Aorta (tissue), 5 donors: ENCODE measurements around the gene FAM110D. TPM values are rescaled to one million over a fixed set of nuclear protein-coding genes. Genes with fewer than 3 reads are reported as not detected.

ENCODE experiments used
- ATAC-seq: fragments of 200-7000 bp; cut with Tn5 transposase; one replicate; pipeline ENCODE4 v1.9.1; 2022; ENCODE audit warnings: moderate library complexity; ENCODE audit not compliant: low FRiP score
- DNase-seq, 2 donors: peaks; one replicate each; pipeline ENCODE4 v3.0.0-alpha.2; 2020
- H3K27ac ChIP-seq, 2 donors: one replicate each; pipeline ENCODE4 v1.5.1; 2013; ENCODE audit warnings: low read length in 2 of 2, mild to moderate bottlenecking in 2 of 2, moderate library complexity in 2 of 2, control low read depth in 1 of 2, inconsistent platforms in 1 of 2, low read depth in 1 of 2
- H3K27me3 ChIP-seq, 2 donors: one replicate each; pipeline ENCODE4 v1.6.1; 2013; ENCODE audit warnings: control low read depth in 1 of 2, low read length in 1 of 2, mild to moderate bottlenecking in 1 of 2, moderate library complexity in 1 of 2; ENCODE audit not compliant: insufficient read depth in 2 of 2, control insufficient read depth in 1 of 2
- H3K36me3 ChIP-seq, 2 donors: one replicate each; pipeline ENCODE4 v1.6.1; 2013; ENCODE audit warnings: control low read depth in 1 of 2, low read length in 1 of 2, mild to moderate bottlenecking in 1 of 2; ENCODE audit not compliant: insufficient read depth in 2 of 2, control insufficient read depth in 1 of 2
- H3K4me1 ChIP-seq, 2 donors: one replicate each; pipeline ENCODE4 v1.6.1; 2013; ENCODE audit warnings: low read length in 2 of 2, control low read depth in 1 of 2, mild to moderate bottlenecking in 1 of 2, moderate library complexity in 1 of 2; ENCODE audit not compliant: insufficient read depth in 2 of 2, control insufficient read depth in 1 of 2
- H3K4me3 ChIP-seq, 2 donors: one replicate each; pipeline ENCODE4 v1.5.1; 2013; ENCODE audit warnings: low read length in 2 of 2, control low read depth in 1 of 2, mild to moderate bottlenecking in 1 of 2
- H3K9me3 ChIP-seq: one replicate; pipeline ENCODE4 v1.6.1; 2013; ENCODE audit warnings: mild to moderate bottlenecking, low read length; ENCODE audit not compliant: control insufficient read depth
- WGBS, 2 donors: extraction: QIAGEN DNeasy Blood & Tissue Kit; methylation state at CpG; one replicate each; pipeline ENCODE4 v1.1.7; 2013; 5-methylcytosine and 5-hydroxymethylcytosine counted together
- intact Hi-C, 2 donors: fragments of 100-400 bp; cut with DNase I; formaldehyde crosslinking; loops; one replicate each; pipeline versions ENCODE4 v1.14.2 to v1.15.0; 2022
- polyA plus RNA-seq, 2 donors: library from polyadenylated mRNA; stranded (reverse); fragments of 200-250 nt; gene quantifications; one replicate each; pipeline ENCODE4 v1.2.3, GENCODE V29; 2013
- total RNA-seq, 2 donors: library from RNA; stranded (reverse); fragmentation: NEBNext Ultra II Directional; extraction: Animal tissue kit (Norgen Biotek cat#: 25700); gene quantifications; one replicate each; pipeline ENCODE4 v1.2.1, GENCODE V29; 2021
- donor health status: healthy with polysubstance abuse.
- donor health status: Bipolar disorder and iron deficiency.
- donor health status: DM: no; HTN: no; CAD: no.
- donor health status: DM: no; HTN: no; CAD: no.
- donor health status: DM: yes; HTN: yes; CAD: no.

The FAM110D gene
- total and polyA plus RNA-seq, 4 donors, result 0.25 to 15.7 (median 3.2) TPM

- intact Hi-C loops, result loop anchor here (2.0 to 5.0 kb wide), 2 partner anchors 40 to 108 kb away; no protein-coding TSS in a partner anchor
- Histone ChIP-seq H3K4me1 (no peaks in the 10 kb centered on the region), H3K36me3 (no peaks in the 10 kb centered on the region), H3K27me3 (no peaks in the 10 kb centered on the region), H3K27ac (no peak overlapping the region), H3K4me3 (no peak overlapping the region), H3K9me3 (no peaks in the 10 kb centered on the region)
- peak; percentile 80 for ATAC-seq
- DNase-seq, result peak; percentile 86 to 88
- 25 to 27% methylated on average over 19 of the region's 19 CpGs for WGBS, 2 donors
Observed at GRCh38 chr1:26145041-26145959, 13.6 kb upstream of the FAM110D start.

- intact Hi-C loops, result loop anchor here (2.0 to 5.0 kb wide), 2 partner anchors 41 to 109 kb away; no protein-coding TSS in a partner anchor
- no peak for DNase-seq
- no peak for ATAC-seq
- Histone ChIP-seq H3K4me1 (no peaks in the 10 kb centered on the region), H3K9me3 (no peaks in the 10 kb centered on the region), H3K27ac (no peak overlapping the region), H3K4me3 (no peak overlapping the region), H3K27me3 (no peaks in the 10 kb centered on the region), H3K36me3 (no peaks in the 10 kb centered on the region)
- WGBS, 2 donors, result 30 to 40% methylated on average over 6 of the region's 6 CpGs
Observed at GRCh38 chr1:26145960-26146294, 13.0 kb upstream of the FAM110D start.

- intact Hi-C loops, result loop anchor here (5.0 kb wide), 1 partner anchor 112 kb away; no protein-coding TSS in a partner anchor
Observed at GRCh38 chr1:26148887-26149286, 10.0 kb upstream of the FAM110D start.

GRCh38 chr1:26153966-26154532 is 4.8 kb upstream of the FAM110D start:
- Histone ChIP-seq H3K4me1 (no peaks in the 10 kb centered on the region), H3K27me3 (no peaks in the 10 kb centered on the region), H3K27ac (no peak overlapping the region), H3K4me3 (no peak overlapping the region), H3K36me3 (no peaks in the 10 kb centered on the region), H3K9me3 (no peaks in the 10 kb centered on the region)
- ATAC-seq (no peak), DNase-seq (peak in 1 of 2 donors; percentile 12)
- 44 to 54% methylated on average over 5 of the region's 5 CpGs for WGBS, 2 donors
- intact Hi-C loops, result no loop called here

More at GRCh38 chr1:26148887-26149286, 10.0 kb upstream of the FAM110D start:
- no peak overlapping the region for H3K4me3 ChIP-seq
- DNase-seq (no peak), ATAC-seq (no peak)
- H3K9me3 ChIP-seq, result no peaks in the 10 kb centered on the region
- no peaks in the 10 kb centered on the region for H3K36me3 ChIP-seq
- H3K27ac ChIP-seq, result no peak overlapping the region
- H3K4me1 ChIP-seq, result no peaks in the 10 kb centered on the region
- H3K27me3 ChIP-seq, result no peaks in the 10 kb centered on the region

GRCh38 chr1:26154750-26155149 is 4.1 kb upstream of the FAM110D start:
- intact Hi-C loops, result no loop called here
- no peaks in the 10 kb centered on the region for H3K27me3 ChIP-seq
- H3K4me3 ChIP-seq, result no peak overlapping the region
- H3K9me3 ChIP-seq, result no peaks in the 10 kb centered on the region
- no peak overlapping the region for H3K27ac ChIP-seq
- no peak for ATAC-seq
- no peaks in the 10 kb centered on the region for H3K36me3 ChIP-seq
- no peaks in the 10 kb centered on the region for H3K4me1 ChIP-seq
- 55 to 66% methylated on average over 9 of the region's 9 CpGs for WGBS, 2 donors
- DNase-seq, result peak in 1 of 2 donors; percentile 21

- H3K27me3 ChIP-seq, result no peaks in the 10 kb centered on the region
- H3K4me1 ChIP-seq, result no peaks in the 10 kb centered on the region
Observed at GRCh38 chr1:26155370-26156284, 3.3 kb upstream of the FAM110D start.

GRCh38 chr1:26156285-26157038 is 2.4 kb upstream of the FAM110D start:
- no peak overlapping the region for H3K27ac ChIP-seq
- no peaks in the 10 kb centered on the region for H3K4me1 ChIP-seq

More at GRCh38 chr1:26155370-26156284, 3.3 kb upstream of the FAM110D start:
- intact Hi-C loops, result no loop called here
- H3K4me3 ChIP-seq, result no peak overlapping the region
- H3K27ac ChIP-seq, result no peak overlapping the region
- ATAC-seq, result peak; percentile 42
- H3K9me3 ChIP-seq, result no peaks in the 10 kb centered on the region
- no peaks in the 10 kb centered on the region for H3K36me3 ChIP-seq
- 73 to 76% methylated on average over 21 of the region's 21 CpGs for WGBS, 2 donors
- DNase-seq, result peak in 1 of 2 donors; percentile 34

More at GRCh38 chr1:26156285-26157038, 2.4 kb upstream of the FAM110D start:
- no peaks in the 10 kb centered on the region for H3K36me3 ChIP-seq
- 29 to 36% methylated on average over 12 of the region's 12 CpGs for WGBS, 2 donors
- DNase-seq (peak in 1 of 2 donors; percentile 36), ATAC-seq (peak; percentile 4)
- no peak overlapping the region for H3K4me3 ChIP-seq
- intact Hi-C loops, result no loop called here
- no peaks in the 10 kb centered on the region for H3K27me3 ChIP-seq
- no peaks in the 10 kb centered on the region for H3K9me3 ChIP-seq
